GM18507 (cell line): ENCODE data around the gene TMEM41A.
"Not testable (repeated sequence)": the region's sequence is repeated elsewhere in the genome, so short reads cannot be mapped to it uniquely, and the experiment has no call there.

Source experiments
- DNase-seq: peaks from one replicate; pipeline ENCODE4 v3.0.0; 2011; ENCODE audit warnings: low read depth; ENCODE audit not compliant: insufficient read length; ENCODE audit errors: extremely low spot score
- FAIRE-seq: peaks from 2 replicates; lab custom pipeline; 2011; peaks lifted over from hg19 to GRCh38; lab: Jason Lieb, UNC

The TMEM41A gene

GRCh38 chr3:185490241-185490640 is 8.6 kb downstream of the TMEM41A start:
- FAIRE-seq: no peak

GRCh38 chr3:185489462-185489861 is 9.4 kb downstream of the TMEM41A start:
- FAIRE-seq: no peak

More at GRCh38 chr3:185490241-185490640, 8.6 kb downstream of the TMEM41A start:
- DNase-seq: no peak

GRCh38 chr3:185488465-185488864 is 10.4 kb downstream of the TMEM41A start:
- no peak for DNase-seq

More at GRCh38 chr3:185489462-185489861, 9.4 kb downstream of the TMEM41A start:
- no peak for DNase-seq

DNA sequence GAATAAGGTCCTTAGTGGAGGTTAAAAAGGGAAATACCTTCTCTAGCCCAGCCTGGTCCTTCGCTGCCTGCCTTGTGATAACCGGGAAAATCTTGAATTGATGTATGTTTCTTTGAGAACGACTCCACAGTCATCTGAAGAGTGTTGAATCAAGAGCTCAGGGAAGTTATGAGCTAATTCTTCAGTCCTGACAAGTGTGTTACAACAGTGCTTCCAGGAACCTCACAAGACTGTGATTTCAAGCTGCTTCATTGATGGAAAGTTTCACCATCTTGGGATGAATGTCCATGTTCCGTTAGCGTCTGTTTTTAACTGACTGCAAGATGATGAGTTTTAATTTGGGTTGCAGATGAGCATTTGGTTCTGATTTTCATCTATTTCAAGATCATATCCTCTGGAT is 12.4 kb downstream of the TMEM41A start:
- FAIRE-seq (no peak), DNase-seq (no peak)

More at GRCh38 chr3:185488465-185488864, 10.4 kb downstream of the TMEM41A start:
- no peak for FAIRE-seq

GRCh38 chr3:185484296-185484695 is 14.5 kb downstream of the TMEM41A start:
- DNase-seq: no peak
- no peak for FAIRE-seq

- no peak for FAIRE-seq
Measured at GRCh38 chr3:185479373-185479945, 19.4 kb downstream of the TMEM41A start.

GRCh38 chr3:185477316-185477715 is 21.5 kb downstream of the TMEM41A start:
- no peak for DNase-seq
- FAIRE-seq: no peak

More at GRCh38 chr3:185479373-185479945, 19.4 kb downstream of the TMEM41A start:
- no peak for DNase-seq

DNA sequence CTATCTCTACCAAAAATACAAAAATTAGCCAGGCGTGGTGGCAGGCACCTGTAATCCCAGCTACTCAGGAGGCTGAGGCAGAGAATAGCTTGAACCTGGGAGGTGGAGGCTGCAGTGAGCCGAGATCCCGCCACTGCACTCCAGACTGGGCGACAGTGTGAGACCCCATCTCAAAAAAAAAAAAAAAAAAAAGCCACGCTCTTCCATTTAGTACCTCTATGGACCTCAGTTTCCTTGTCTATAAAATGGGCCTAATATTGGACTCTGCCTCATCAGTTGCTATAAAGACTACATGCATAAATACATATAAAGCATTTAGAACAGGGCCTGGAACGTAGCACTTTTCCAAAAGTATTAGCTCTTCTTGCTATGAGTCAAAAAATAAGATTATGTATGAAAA is 23.9 kb downstream of the TMEM41A start:
- not testable (repeated sequence) for FAIRE-seq, DNase-seq

DNA sequence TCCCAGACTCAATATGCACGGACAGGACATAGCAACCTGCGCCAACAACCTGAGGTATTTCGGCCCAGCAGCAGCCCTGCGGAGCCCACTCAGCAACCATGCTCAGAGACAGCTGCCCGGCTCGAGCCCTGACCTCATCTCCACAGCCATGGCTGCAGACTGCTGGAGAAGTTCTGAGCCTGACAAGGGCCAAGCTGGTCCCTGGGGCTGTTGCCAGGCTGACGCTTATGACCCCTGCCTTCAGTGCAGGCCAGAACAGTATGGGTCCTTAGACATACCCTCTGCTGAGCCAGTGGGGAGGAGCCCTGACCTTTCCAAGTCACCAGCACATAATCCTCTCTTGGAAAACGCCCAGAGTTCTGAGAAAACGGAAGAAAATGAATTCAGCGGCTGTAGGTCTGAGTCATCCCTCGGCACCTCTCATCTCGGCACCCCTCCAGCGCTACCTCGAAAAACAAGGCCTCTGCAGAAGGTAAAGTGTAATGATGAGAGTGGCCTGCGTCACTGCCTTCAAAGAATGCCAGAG is 25.5 kb downstream of the TMEM41A start:
- FAIRE-seq (no peak), DNase-seq (no peak)

DNA sequence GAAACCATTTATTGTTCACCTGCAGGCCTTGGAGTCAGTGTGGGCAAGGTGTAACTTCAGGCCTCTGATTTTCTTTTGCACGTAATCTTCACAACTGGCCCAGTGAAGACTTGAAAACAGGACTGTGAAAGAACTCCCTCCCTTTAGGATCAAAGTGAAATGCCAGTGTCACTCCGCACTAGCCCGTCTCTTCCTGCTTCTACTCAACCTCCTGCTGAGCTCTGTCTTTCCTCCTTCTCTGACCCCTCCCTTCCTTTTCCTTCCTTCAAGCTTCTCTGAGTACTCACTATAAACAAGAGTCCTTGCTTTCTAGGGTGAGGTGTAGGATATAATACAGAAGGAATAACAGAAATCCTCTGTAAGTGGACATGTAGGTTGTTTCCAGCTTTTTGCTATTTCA is 28.5 kb downstream of the TMEM41A start:
- DNase-seq (no peak), FAIRE-seq (no peak)

DNA sequence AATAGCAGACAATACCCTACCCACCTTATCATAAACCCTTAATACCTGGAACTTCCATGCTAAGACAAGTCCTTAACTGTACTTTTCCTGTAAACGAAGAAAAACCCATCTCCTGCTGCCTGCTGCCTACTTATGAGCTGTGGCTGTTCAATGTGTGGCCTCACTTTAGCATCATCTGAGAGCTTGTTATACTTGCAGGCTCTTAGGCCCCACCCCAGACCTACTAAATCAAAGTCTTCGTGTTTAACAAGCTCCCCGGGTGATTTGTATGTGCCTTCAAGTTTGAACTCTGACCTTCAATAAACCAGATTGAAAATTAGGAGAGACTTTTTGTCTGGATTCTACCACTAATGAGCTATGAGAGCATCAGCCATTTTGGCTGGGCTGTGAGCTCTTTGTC is 29.3 kb downstream of the TMEM41A start:
- DNase-seq (no peak), FAIRE-seq (no peak)

DNA sequence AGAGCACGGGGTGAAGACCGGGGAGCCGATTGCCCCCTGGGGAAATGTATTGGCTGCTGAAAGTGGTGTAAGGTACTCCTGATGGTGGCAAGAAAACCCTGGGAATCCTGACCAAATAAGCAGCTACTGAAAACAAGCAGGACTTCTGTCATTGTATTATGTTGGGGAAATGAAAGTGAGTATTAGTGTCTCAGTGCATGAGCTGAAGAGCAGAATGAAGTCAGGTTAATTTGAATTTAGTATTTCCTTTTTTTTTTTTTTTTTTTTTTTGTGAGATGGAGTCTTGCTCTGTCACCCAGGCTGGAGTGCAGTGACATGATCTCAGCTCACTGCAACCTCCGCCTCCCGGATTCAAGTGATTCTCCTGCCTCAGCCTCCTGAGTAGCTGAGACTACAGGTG is 32.7 kb downstream of the TMEM41A start:
- not testable (repeated sequence) for FAIRE-seq, DNase-seq

DNA sequence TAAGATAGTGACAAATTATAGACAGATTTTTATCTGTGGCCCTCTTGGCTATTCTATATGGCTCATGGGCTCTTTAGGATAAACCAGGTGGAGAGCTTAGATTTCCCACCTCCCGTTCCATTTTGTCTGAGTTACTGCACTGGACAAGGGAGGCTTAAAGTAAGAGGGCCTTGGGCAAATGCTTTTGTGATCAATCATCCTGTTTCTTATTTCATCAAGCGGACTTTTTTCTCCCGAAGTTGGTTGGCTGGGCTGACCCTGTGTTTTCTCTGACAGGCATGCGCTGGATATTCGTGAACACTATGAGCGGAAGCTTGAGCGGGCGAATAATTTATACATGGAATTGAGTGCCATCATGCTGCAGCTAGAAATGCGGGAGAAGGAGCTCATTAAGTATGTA is 33.4 kb downstream of the TMEM41A start:
- DNase-seq: no peak
- no peak for FAIRE-seq

DNA sequence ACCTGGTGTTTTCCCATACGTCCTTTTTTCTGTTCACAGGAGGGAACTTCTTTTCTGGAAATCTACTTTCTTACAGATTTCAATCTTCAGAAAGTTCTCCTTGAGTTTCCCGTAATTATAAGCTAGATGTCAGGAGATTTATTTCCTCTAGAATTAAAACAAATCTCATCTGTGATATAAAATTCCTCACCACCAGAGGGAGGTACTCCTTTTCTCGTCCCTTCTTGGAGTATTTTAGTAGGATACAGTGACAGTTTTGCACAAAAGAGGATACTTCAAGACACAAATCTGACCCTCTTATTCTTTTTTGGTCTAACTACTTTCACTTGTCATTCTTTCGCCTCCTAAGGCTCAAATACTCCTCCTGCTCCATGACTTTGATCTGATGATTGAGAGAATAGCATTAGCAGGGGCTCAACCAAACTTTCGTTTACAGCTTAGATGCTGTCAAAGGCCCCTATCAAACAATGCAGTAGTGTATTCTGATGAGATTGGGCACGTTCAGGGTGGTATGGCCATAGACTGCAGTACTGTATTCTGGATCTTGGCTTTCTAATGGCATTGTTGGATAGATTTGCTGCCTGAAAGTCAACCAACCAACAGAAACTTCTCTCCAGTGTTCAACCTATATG is 38.0 kb downstream of the TMEM41A start:
- DNase-seq: no peak
- peak; percentile 21 for FAIRE-seq

DNA sequence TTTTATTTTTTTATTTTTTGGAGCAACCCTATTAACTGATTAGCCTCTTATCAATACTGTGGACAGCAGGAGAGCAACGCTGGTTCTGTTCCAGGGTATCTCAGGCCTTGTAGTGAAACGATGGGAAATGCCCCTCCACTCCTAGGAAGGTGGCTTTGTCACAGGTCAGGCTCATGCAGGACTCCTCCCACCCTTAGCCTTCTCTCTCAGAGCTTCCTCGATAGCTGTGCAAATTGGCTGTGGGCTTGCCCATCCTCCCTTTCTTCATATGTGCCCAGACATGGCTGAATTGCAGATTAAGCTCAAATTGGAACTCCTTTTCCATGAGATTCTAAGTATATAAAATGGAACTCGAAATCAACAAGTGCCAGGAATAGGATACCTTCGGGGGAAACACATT is 38.5 kb downstream of the TMEM41A start:
- FAIRE-seq: no peak
- DNase-seq: no peak

DNA sequence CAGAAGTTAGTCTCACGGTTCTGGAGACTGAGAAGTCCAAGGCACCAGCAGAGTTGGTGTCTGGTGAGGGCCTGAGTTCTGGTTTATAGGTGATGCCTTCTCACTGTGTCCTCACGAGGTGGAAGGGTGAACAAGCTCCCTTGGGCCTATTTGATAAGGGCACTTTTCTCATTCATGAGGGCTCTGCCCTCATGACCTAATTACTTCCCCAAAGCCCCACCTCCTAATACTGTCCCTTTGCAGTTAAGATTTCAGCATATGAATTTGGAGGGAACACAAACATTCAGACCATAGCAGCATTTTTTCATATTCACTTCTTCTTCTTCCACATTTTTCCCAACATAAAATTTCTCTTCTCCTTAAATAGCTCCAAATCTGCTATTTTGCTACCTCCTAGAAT is 41.5 kb downstream of the TMEM41A start:
- no peak for DNase-seq
- FAIRE-seq: no peak

- DNase-seq, FAIRE-seq: not testable (repeated sequence)
Measured at GRCh38 chr3:185451432-185451831, 47.4 kb downstream of the TMEM41A start.

- no peak for DNase-seq
- no peak for FAIRE-seq
Measured at GRCh38 chr3:185448107-185448506, 50.7 kb downstream of the TMEM41A start.

DNA sequence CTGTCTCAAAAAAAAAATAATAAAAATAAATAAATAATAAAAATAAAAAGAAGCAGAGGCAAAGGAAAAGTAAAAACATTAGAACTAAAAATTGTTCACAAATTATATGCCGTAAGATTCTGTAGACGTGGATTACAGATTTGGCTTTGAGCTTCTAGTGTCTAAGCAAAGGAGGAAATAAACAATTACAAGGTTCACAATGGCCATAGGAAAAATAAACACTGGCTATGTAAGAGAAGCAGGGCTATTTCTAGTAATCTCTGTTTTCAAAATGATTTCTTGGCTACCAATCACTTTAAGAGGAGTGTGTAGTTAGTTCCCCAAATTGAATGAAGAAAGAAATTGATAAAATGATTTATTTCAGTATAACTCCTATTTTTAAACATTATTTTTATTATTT is 54.5 kb downstream of the TMEM41A start:
- no peak for DNase-seq
- no peak for FAIRE-seq

GRCh38 chr3:185442031-185442430 is 56.8 kb downstream of the TMEM41A start:
- FAIRE-seq (no peak), DNase-seq (no peak)
